B cell (primary cell): ENCODE data around the gene NLRP5. TPM values are rescaled to one million over a fixed set of nuclear protein-coding genes. Genes with fewer than 3 reads are reported as not detected.

Source experiments
- ATAC-seq: fragments of 200-7000 bp; cut with Tn5 transposase; one replicate; pipeline ENCODE4 v1.10.0; 2021; ENCODE audit warnings: low read depth, mild to moderate bottlenecking, moderate number of reproducible peaks, moderate library complexity
- CTCF ChIA-PET: fragments of 350-600 bp; sonication (Branson Sonifier 250); formaldehyde crosslinking; loops from one replicate; lab custom pipeline; 2021; ENCODE audit warnings: antibody characterized with exemption, inconsistent platforms; lab: Charles Lee
- POLR2A ChIA-PET: fragments of 350-600 bp; sonication (Branson Sonifier 250); formaldehyde crosslinking; loops from one replicate; lab custom pipeline; 2021; ENCODE audit warnings: antibody characterized with exemption; lab: Charles Lee
- DNase-seq: peaks from one replicate; pipeline ENCODE4 v3.0.0; 2013
- H2AFZ ChIP-seq: 2 replicates; pipeline ENCODE4 v1.6.1; 2012; ENCODE audit warnings: mild to moderate bottlenecking, low read depth, low read length; ENCODE audit not compliant: insufficient read depth, poor library complexity, severe bottlenecking
- H3K27ac ChIP-seq, 2 donors: 1 replicate in 1 of 2; 2 replicates in 1 of 2; pipeline ENCODE4 v1.5.1; 2012 to 2013; ENCODE audit warnings: low read length in 2 of 2, mild to moderate bottlenecking in 2 of 2, moderate library complexity in 1 of 2
- H3K27me3 ChIP-seq, 4 experiments: fragments of 200-600 bp in 1 of 4; sonication (generic) in 1 of 4; replicated peaks in 1 of 4; 1 replicate in 2 of 4; 2 replicates in 2 of 4; pipeline versions ENCODE4 v1.6.1 to v1.7.0; 2013 to 2016; ENCODE audit warnings: low read length in 3 of 4, mild to moderate bottlenecking in 2 of 4, mixed read lengths in 1 of 4, moderate library complexity in 1 of 4; ENCODE audit not compliant: insufficient read depth in 4 of 4, control insufficient read depth in 3 of 4; ENCODE audit errors: control extremely low read depth in 1 of 4
- H3K36me3 ChIP-seq, 2 experiments: replicated peaks in 1 of 2; 1 replicate in 1 of 2; 2 replicates in 1 of 2; pipeline versions ENCODE4 v1.6.1 to v1.7.1; 2013; ENCODE audit warnings: low read length in 1 of 2; ENCODE audit not compliant: insufficient read depth in 2 of 2, control insufficient read depth in 1 of 2; ENCODE audit errors: control extremely low read depth in 1 of 2, extremely low read depth in 1 of 2
- H3K4me1 ChIP-seq, 2 donors: fragments of 200-600 bp in 1 of 2; sonication (generic) in 1 of 2; 1 replicate in 1 of 2; 2 replicates in 1 of 2; pipeline versions ENCODE4 v1.5.1 to v1.6.1; 2013 to 2017; ENCODE audit warnings: low read length in 2 of 2; ENCODE audit not compliant: control insufficient read depth in 2 of 2, insufficient read depth in 2 of 2
- H3K4me2 ChIP-seq: replicated peaks from 2 replicates; pipeline ENCODE3; 2012; ENCODE audit warnings: mild to moderate bottlenecking, low read depth, low read length; ENCODE audit not compliant: poor library complexity, severe bottlenecking
- H3K4me3 ChIP-seq, 5 experiments: fragments of 200-600 bp in 1 of 5; sonication (generic) in 1 of 5; 1 replicate in 3 of 5; 2 replicates in 2 of 5; pipeline versions ENCODE4 v1.5.1 to v1.7.0; 2011 to 2016; ENCODE audit warnings: low read length in 4 of 5, mild to moderate bottlenecking in 4 of 5, low read depth in 2 of 5, control low read depth in 1 of 5, moderate library complexity in 1 of 5; ENCODE audit not compliant: insufficient read depth in 1 of 5; ENCODE audit errors: control extremely low read depth in 1 of 5, extremely low read depth in 1 of 5
- H3K79me2 ChIP-seq: fragments of 200-600 bp; sonication (generic); one replicate; pipeline ENCODE4 v1.6.0; 2016; ENCODE audit warnings: low read length; ENCODE audit not compliant: control insufficient read depth, insufficient read depth
- H3K9ac ChIP-seq: fragments of 200-600 bp; sonication (generic); 2 replicates; pipeline ENCODE4 v1.6.1; 2017; ENCODE audit warnings: mild to moderate bottlenecking, low read length, moderate library complexity
- H3K9me3 ChIP-seq, 3 donors: one replicate each; pipeline versions ENCODE4 v1.6.1 to v1.7.1; 2013; ENCODE audit warnings: low read length in 2 of 3; ENCODE audit not compliant: control insufficient read depth in 2 of 3, insufficient read depth in 1 of 3; ENCODE audit errors: control extremely low read depth in 1 of 3
- H4K20me1 ChIP-seq: 2 replicates; pipeline ENCODE4 v1.6.0; 2012; ENCODE audit warnings: mild to moderate bottlenecking, low read length; ENCODE audit not compliant: insufficient read depth, control insufficient read depth, poor library complexity, severe bottlenecking
- H3K27ac Mint-ChIP-seq: one replicate; pipeline ENCODE4 v1.8.0; 2021; ENCODE audit warnings: mixed read lengths
- H3K27me3 Mint-ChIP-seq: one replicate; pipeline ENCODE4 v1.8.0; 2021; ENCODE audit warnings: mixed read lengths
- H3K4me1 Mint-ChIP-seq: one replicate; pipeline ENCODE4 v1.8.0; 2021; ENCODE audit warnings: mixed read lengths
- H3K4me3 Mint-ChIP-seq: one replicate; pipeline ENCODE4 v1.8.0; 2021; ENCODE audit warnings: mixed read lengths
- H3K9me3 Mint-ChIP-seq: one replicate; pipeline ENCODE4 v1.8.0; 2022; ENCODE audit warnings: mixed read lengths; ENCODE audit not compliant: insufficient read depth
- EZH2 ChIP-seq: IDR thresholded peaks from 2 replicates; pipeline ENCODE4 v1.6.1; 2012; ENCODE audit warnings: borderline replicate concordance, low read depth, mild to moderate bottlenecking, moderate library complexity, low read length; ENCODE audit not compliant: insufficient read depth, poor library complexity, severe bottlenecking
- WGBS: methylation state at CpG from one replicate; pipeline ENCODE4 v1.1.5; 2013; ENCODE audit warnings: missing lambda C conversion rate; ENCODE audit not compliant: insufficient coverage; 5-methylcytosine and 5-hydroxymethylcytosine counted together
- intact Hi-C: fragments of 100-400 bp; cut with micrococcal nuclease; formaldehyde crosslinking; loops from one replicate; pipeline ENCODE4 v1.10.0; 2022
- polyA plus RNA-seq: library from polyadenylated mRNA; depleted of rRNA; stranded (reverse); fragments of >200 nt; gene quantifications from 2 replicates; pipeline ENCODE4 v1.2.3, GENCODE V29; 2012
- total RNA-seq, 2 donors: library from RNA; stranded (reverse); fragments of 120-200 nt in 1 of 2; gene quantifications; 1 replicate in 1 of 2; 2 replicates in 1 of 2; pipeline versions ENCODE4 v1.2.3 to v1.2.4, GENCODE V29; 2013 to 2022
- TF ChIP-seq, protein P1 (sequence below): fragments of 200-600 bp; IDR thresholded peaks from one replicate; pipeline ENCODE4 v1.8.0; 2022; ENCODE audit warnings: antibody characterized with exemption, mild to moderate bottlenecking

The NLRP5 gene
- total and polyA plus RNA-seq, 2 donors (not counting 1 experiment from before 2014, with no cell fraction given): not detected

DNA sequence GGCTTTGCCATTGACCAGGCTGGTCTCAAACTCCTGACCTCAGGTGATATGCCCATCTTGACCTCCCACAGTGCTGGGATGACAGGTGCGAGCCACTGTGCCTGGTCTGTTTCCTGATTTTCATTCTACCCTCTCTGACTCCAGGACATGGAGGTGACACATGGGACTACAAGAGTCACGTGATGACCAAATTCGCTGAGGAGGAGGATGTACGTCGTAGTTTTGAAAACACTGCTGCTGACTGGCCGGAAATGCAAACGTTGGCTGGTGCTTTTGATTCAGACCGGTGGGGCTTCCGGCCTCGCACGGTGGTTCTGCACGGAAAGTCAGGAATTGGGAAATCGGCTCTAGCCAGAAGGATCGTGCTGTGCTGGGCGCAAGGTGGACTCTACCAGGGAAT lies 40.2 kb downstream of the NLRP5 start:
- no peaks in the 10 kb centered on the region for H3K79me2 ChIP-seq
- no peak overlapping the region for H3K27ac Mint-ChIP-seq
- no peaks in the 10 kb centered on the region for H3K4me1 Mint-ChIP-seq
- CTCF ChIA-PET: no interaction called here
- 96% methylated on average over 15 of the region's 15 CpGs for WGBS
- no peak overlapping the region for H3K9ac ChIP-seq
- no peaks in the 10 kb centered on the region for H3K27me3 ChIP-seq
- peaks cover 0 to 26% (median 0%) of the 10 kb centered on the region in 3 donors for H3K9me3 ChIP-seq
- ATAC-seq: no peak
- no peak overlapping the region for H3K27ac ChIP-seq
- no peaks in the 10 kb centered on the region for H3K9me3 Mint-ChIP-seq
- H2AFZ ChIP-seq: no peak overlapping the region
- H3K27me3 Mint-ChIP-seq: no peaks in the 10 kb centered on the region
- no peaks in the 10 kb centered on the region for H3K4me1 ChIP-seq
- TF ChIP-seq, protein P1, sequence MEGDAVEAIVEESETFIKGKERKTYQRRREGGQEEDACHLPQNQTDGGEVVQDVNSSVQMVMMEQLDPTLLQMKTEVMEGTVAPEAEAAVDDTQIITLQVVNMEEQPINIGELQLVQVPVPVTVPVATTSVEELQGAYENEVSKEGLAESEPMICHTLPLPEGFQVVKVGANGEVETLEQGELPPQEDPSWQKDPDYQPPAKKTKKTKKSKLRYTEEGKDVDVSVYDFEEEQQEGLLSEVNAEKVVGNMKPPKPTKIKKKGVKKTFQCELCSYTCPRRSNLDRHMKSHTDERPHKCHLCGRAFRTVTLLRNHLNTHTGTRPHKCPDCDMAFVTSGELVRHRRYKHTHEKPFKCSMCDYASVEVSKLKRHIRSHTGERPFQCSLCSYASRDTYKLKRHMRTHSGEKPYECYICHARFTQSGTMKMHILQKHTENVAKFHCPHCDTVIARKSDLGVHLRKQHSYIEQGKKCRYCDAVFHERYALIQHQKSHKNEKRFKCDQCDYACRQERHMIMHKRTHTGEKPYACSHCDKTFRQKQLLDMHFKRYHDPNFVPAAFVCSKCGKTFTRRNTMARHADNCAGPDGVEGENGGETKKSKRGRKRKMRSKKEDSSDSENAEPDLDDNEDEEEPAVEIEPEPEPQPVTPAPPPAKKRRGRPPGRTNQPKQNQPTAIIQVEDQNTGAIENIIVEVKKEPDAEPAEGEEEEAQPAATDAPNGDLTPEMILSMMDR: no peak
- TF ChIP-seq EZH2: no peak
- H4K20me1 ChIP-seq: no peaks in the 10 kb centered on the region
- intact Hi-C loops: no loop called here
- POLR2A ChIA-PET: no interaction called here
- no peak overlapping the region for H3K4me2 ChIP-seq
- DNase-seq: no peak
- H3K4me3 Mint-ChIP-seq: no peak overlapping the region
- H3K36me3 ChIP-seq: no peaks in the 10 kb centered on the region
- no peak overlapping the region for H3K4me3 ChIP-seq

DNA sequence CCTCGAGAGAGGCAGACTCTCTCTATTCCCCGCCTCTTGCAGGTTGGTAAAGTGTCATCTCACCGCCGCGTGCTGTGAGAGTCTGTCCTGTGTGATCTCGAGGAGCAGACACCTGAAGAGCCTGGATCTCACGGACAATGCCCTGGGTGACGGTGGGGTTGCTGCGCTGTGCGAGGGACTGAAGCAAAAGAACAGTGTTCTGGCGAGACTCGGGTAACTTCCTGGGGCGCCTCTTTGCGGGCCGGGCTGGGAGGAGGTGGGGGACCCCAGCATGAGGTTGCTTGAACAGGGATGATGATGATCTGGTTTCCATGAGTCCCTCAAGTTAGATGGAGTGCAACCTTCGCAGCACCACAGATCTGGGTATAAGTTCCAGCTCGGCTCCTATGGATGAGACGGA lies 67.0 kb downstream of the NLRP5 start:
- H3K4me3 Mint-ChIP-seq: no peak overlapping the region
- no peaks in the 10 kb centered on the region for H3K27me3 ChIP-seq
- CTCF ChIA-PET: no interaction called here
- WGBS: 92% methylated on average over 18 of the region's 18 CpGs
- TF ChIP-seq, protein P1: no peak
- TF ChIP-seq EZH2: no peak
- no peak overlapping the region for H3K9ac ChIP-seq
- H4K20me1 ChIP-seq: no peaks in the 10 kb centered on the region
- H3K4me1 ChIP-seq: no peaks in the 10 kb centered on the region
- H3K4me3 ChIP-seq: no peak overlapping the region
- ATAC-seq (no peak), DNase-seq (no peak)
- no peak overlapping the region for H3K27ac Mint-ChIP-seq
- POLR2A ChIA-PET: no interaction called here
- H3K4me1 Mint-ChIP-seq: no peaks in the 10 kb centered on the region
- H3K27me3 Mint-ChIP-seq: peaks cover 28% of the 10 kb centered on the region
- H3K9me3 Mint-ChIP-seq: no peaks in the 10 kb centered on the region
- no peaks in the 10 kb centered on the region for H3K79me2 ChIP-seq
- peaks cover 0 to 20% (median 0%) of the 10 kb centered on the region in 3 donors for H3K9me3 ChIP-seq
- no peaks in the 10 kb centered on the region for H3K36me3 ChIP-seq
- intact Hi-C loops: no loop called here
- H3K27ac ChIP-seq: no peak overlapping the region
- H3K4me2 ChIP-seq: no peak overlapping the region
- H2AFZ ChIP-seq: no peak overlapping the region
